Adrenal gland (tissue), 12 donors: ENCODE data around the gene RGS9. TPM values are rescaled to one million over a fixed set of nuclear protein-coding genes. Genes with fewer than 3 reads are reported as not detected.

Experiments used
- DNase-seq, 7 donors: peaks; one replicate each; pipeline ENCODE4 v3.0.0-alpha.2; 2019 to 2020
- H3K27ac ChIP-seq, 5 donors: fragments of 200-600 bp; sonication (generic) in 4 of 5; 1 replicate in 3 of 5; 2 replicates in 2 of 5; pipeline versions ENCODE4 v1.5.1 to v1.8.0; 2016 to 2020; ENCODE audit warnings: mild to moderate bottlenecking in 1 of 5
- H3K27me3 ChIP-seq: fragments of 200-600 bp; 2 replicates; pipeline ENCODE4 v1.8.0; 2021
- H3K36me3 ChIP-seq, 2 donors: fragments of 200-600 bp; replicated peaks in 1 of 2; 1 replicate in 1 of 2; 2 replicates in 1 of 2; pipeline versions ENCODE4 v1.5.1 to v1.8.0; 2018 to 2022
- H3K4me1 ChIP-seq, 2 donors: fragments of 200-600 bp; replicated peaks in 1 of 2; 1 replicate in 1 of 2; 2 replicates in 1 of 2; pipeline versions ENCODE4 v1.5.1 to v1.8.0; 2018 to 2021
- H3K4me3 ChIP-seq, 4 donors: fragments of 200-600 bp; sonication (generic) in 3 of 4; one replicate each; pipeline ENCODE4 v1.5.1; 2016 to 2018
- H3K9me3 ChIP-seq, 3 donors: fragments of 200-600 bp; sonication (generic) in 1 of 3; replicated peaks in 1 of 3; 1 replicate in 2 of 3; 2 replicates in 1 of 3; pipeline versions ENCODE4 v1.5.1 to v1.8.0; 2016 to 2021
- CTCF ChIP-seq, 6 experiments: fragments of 450-650 bp in 4 of 6; fragments of 200-600 bp in 2 of 6; sonication (generic) in 1 of 6; IDR thresholded peaks; 1 replicate in 5 of 6; 2 replicates in 1 of 6; pipeline versions ENCODE4 v1.5.1 to v1.8.0; 2016 to 2021; ENCODE audit warnings: antibody characterized with exemption in 6 of 6, mild to moderate bottlenecking in 2 of 6, moderate library complexity in 1 of 6
- POLR2A ChIP-seq, 2 donors: fragments of 450-650 bp; IDR thresholded peaks; one replicate each; pipeline ENCODE4 v1.6.1; 2017; ENCODE audit warnings: antibody characterized with exemption in 2 of 2, mild to moderate bottlenecking in 2 of 2, moderate library complexity in 1 of 2
- WGBS, 4 donors: extraction: QIAGEN DNeasy Blood & Tissue Kit in 2 of 4; methylation state at CpG; one replicate each; pipeline versions ENCODE4 v1.1.5 to v1.1.7; 2013 to 2017; 5-methylcytosine and 5-hydroxymethylcytosine counted together
- intact Hi-C, 2 donors: fragments of 100-400 bp; cut with DNase I; formaldehyde crosslinking; loops; one replicate each; pipeline versions ENCODE4 v1.14.1 to v1.15.0; 2022 to 2023
- polyA plus RNA-seq, 3 donors: library from polyadenylated mRNA; stranded (reverse); fragments of 200-250 nt in 2 of 3; fragments of 350-450 nt in 1 of 3; fragmentation: Illumina TruSeq in 1 of 3; extraction: RNeasy Lipid Tissue Mini Kit (QIAGEN cat#74804) in 1 of 3; gene quantifications; one replicate each; pipeline ENCODE4 v1.2.3, GENCODE V29; 2013 to 2014
- total RNA-seq, 9 donors: library from RNA; depleted of rRNA in 4 of 9; stranded (reverse); fragments of >200 nt in 4 of 9; fragments of 120-200 nt in 1 of 9; fragmentation: NEBNext Ultra II Directional in 1 of 9; extraction: Animal tissue kit (Norgen Biotek cat#: 25700) in 1 of 9; gene quantifications; one replicate each; pipeline versions ENCODE4 v1.1.0 to v1.2.4, GENCODE V29; 2013 to 2023
- donor health status: healthy with polysubstance abuse.
- donor health status: Bipolar disorder and iron deficiency.
- donor health status: DM: yes; HTN: yes; CAD: no.
- donor health status: DM: no; HTN: no; CAD: no.
- donor health status: DM: no; HTN: no; CAD: no.
- donor health status: DM: yes; HTN: yes; CAD: no.

The RGS9 gene
- total and polyA plus RNA-seq, 12 donors: 4.3 to 32.3 (median 14.4) TPM

- DNase-seq: no peak
- Histone ChIP-seq H3K27ac (no peak overlapping the region), H3K36me3 (no peaks in the 10 kb centered on the region), H3K9me3 (no peaks in the 10 kb centered on the region), H3K4me3 (no peak overlapping the region), H3K27me3 (no peaks in the 10 kb centered on the region), H3K4me1 (no peaks in the 10 kb centered on the region)
- TF ChIP-seq POLR2A (IDR thresholded peaks at IDR 0.05) (no peak), CTCF (IDR thresholded peaks at IDR 0.05) (no peak)
- intact Hi-C loops: no loop called here
- WGBS, 4 donors: 56 to 78% (median 69%) methylated on average over 4 of the region's 4 CpGs
Observed at GRCh38 chr17:65246252-65246651, 109.1 kb downstream of the RGS9 start.

GRCh38 chr17:65249774-65250173 is 112.6 kb downstream of the RGS9 start:
- no peak overlapping the region for H3K4me3 ChIP-seq
- TF ChIP-seq POLR2A (IDR thresholded peaks at IDR 0.05): no peak
- TF ChIP-seq CTCF (IDR thresholded peaks at IDR 0.05): no peak

GRCh38 chr17:65254166-65254565 is 117.0 kb downstream of the RGS9 start:
- no peak for TF ChIP-seq CTCF (IDR thresholded peaks at IDR 0.05)
- TF ChIP-seq POLR2A (IDR thresholded peaks at IDR 0.05): no peak
- peaks cover 3% of the 10 kb centered on the region for H3K27me3 ChIP-seq
- no peaks in the 10 kb centered on the region for H3K4me1 ChIP-seq
- H3K36me3 ChIP-seq: no peaks in the 10 kb centered on the region
- H3K27ac ChIP-seq: no peak overlapping the region
- WGBS, 4 donors: 40 to 67% (median 51%) methylated on average over 1 of the region's 1 CpG
- intact Hi-C loops: no loop called here
- DNase-seq: no peak
- H3K9me3 ChIP-seq: no peaks in the 10 kb centered on the region
- no peak overlapping the region for H3K4me3 ChIP-seq

More at GRCh38 chr17:65249774-65250173, 112.6 kb downstream of the RGS9 start:
- H3K9me3 ChIP-seq: no peaks in the 10 kb centered on the region
- WGBS, 4 donors: 95 to 100% (median 97%) methylated on average over 2 of the region's 2 CpGs
- no peak overlapping the region for H3K27ac ChIP-seq
- intact Hi-C loops: no loop called here
- peaks cover 3% of the 10 kb centered on the region for H3K27me3 ChIP-seq
- no peaks in the 10 kb centered on the region for H3K36me3 ChIP-seq
- DNase-seq: no peak
- no peaks in the 10 kb centered on the region for H3K4me1 ChIP-seq

GRCh38 chr17:65259281-65259680 is 122.1 kb downstream of the RGS9 start:
- TF ChIP-seq CTCF (IDR thresholded peaks at IDR 0.05) (no peak), POLR2A (IDR thresholded peaks at IDR 0.05) (no peak)
- no peak overlapping the region for H3K4me3 ChIP-seq
- H3K27me3 ChIP-seq: peaks cover 3% of the 10 kb centered on the region
- intact Hi-C loops: no loop called here
- H3K4me1 ChIP-seq: no peaks in the 10 kb centered on the region
- 64 to 81% (median 75%) methylated on average over 4 to 5 of the region's 5 CpGs for WGBS, 4 donors
- H3K36me3 ChIP-seq: no peaks in the 10 kb centered on the region
- no peak overlapping the region for H3K27ac ChIP-seq
- no peaks in the 10 kb centered on the region for H3K9me3 ChIP-seq
- no peak for DNase-seq
